GM19238 (cell line): ENCODE measurements around the gene AP1G2.

Experiments
- DNase-seq: peaks from one replicate; pipeline ENCODE4 v3.0.0; 2011; ENCODE audit warnings: low spot score; ENCODE audit not compliant: insufficient read length

AP1G2 gene

DNA sequence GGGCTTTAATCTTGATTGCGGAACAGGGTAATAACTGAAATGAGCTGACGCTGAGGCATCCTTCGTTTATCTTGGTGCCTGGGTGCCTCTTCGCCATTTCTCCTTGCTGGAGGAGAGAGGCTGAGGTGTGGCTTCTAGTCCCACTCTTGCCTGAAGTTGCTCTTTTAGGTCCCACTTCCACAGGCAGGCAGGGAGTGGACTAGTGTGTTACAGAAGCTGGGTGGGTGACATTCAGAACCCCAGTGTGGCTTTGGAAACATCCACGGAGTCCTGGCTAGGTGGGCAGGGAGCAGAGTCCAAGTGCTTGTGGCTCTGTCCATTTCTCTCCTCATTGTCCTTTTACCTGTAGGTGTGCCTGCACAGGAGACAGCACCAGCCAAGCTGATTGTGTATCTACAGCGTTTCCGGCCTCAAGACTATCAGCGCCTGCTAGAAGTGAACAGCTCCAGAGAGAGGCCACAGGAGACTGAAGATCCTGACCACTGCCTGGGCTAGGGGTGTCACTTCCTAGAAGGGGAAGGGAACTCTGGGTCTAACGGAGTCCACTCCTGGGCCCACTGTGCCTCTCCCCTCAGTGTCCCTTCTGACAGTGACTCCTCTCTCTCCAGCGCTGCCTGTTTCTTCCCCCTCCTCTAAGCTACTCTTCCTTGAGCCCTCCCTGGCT, 9.1 kb downstream of the AP1G2 start:
- DNase-seq = no peak

DNA sequence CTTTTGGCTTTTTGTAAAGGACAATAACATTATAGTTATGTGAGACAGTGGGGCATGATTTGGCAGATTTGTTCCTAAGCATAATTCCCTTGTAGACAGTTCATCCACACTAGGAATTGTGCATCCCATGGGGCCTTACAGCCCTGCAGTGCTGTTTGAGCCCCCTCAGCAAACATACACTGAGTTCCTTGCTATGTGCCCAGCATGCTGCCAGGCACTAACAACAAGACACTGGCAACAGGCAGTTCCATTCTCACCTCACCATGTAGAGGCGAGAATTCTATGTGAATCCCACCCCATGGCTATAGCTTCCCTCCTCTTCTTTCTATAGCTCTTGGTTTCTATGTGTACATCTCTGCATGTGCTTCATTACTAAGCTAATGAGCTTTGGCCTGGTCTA, 9.6 kb downstream of the AP1G2 start:
- DNase-seq = no peak

DNA sequence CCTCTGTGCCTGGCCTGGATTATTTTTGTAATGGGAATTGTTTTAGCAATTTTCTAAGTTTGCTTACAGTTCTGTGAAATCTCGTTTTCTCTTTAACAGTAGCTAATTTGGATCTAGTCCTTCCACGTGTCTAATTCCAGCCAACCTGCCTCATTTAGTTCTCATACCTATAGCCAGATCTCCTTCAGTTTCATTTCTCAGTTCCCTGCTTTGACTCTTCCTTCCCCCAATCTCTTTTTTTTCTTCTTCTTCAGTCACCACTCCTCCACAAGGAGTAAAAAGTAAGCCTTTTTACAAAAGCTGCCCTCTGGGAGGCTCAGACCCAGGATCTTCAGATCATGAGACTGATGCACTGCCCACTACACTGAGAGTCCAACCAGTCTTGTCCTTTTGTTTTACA, 10.1 kb downstream of the AP1G2 start:
- DNase-seq = no peak

GRCh38 chr14:23556700-23557440, 10.7 kb downstream of the AP1G2 start:
- no peak for DNase-seq

DNA sequence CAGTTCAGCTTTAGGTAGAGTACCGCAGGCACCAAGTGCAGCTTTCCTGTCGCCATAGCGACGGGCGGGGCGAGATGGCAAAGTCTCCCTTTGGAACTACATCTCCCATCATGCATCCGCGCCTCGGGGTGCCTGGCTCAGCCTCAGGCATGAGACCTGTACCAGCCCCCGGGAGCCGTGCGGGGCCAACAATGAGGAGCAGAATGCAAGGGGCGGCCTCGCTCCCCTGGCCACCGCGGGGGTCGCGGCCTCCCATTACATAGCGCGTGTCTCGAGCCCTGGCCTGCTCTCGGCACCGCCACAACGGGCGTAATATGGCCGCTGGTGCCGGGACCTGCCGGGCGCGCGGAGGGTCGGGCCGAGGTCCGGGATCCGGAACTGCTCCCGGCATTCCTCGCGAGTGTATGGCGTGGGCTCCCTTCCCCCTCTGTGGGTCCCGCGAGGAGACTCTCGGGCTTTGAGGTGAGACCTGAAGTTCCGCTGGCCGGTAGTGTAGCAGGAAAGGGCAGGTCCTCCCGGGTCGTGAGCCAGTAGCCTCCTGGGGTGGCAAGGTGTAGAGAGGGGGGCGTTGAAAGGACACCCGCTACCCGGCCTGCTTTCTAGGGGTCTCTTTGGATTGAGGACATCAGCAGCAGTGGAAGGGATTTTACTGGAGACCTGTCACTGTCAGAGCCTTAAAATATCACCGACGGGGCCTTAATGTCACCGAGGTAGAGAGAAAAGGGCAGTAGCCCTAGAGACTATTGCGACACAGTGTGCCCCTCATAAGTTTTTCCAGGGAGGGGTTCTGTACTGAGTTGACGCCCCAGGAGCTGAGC, 11.5 kb downstream of the AP1G2 start, which contains the start of gene THTPA:
Gene THTPA (plus strand): TSS at position 390 of the 818 bp plus-strand sequence. CDS start 487 bp downstream, outside the sequence.
- peak; percentile 95 for DNase-seq

- DNase-seq = no peak
Observed at GRCh38 chr14:23555533-23555881, 12.1 kb downstream of the AP1G2 start.

- peak; percentile 76 for DNase-seq
Observed at GRCh38 chr14:23551266-23552028, 16.1 kb downstream of the AP1G2 start, which contains the start of gene ZFHX2. ZFHX2 (minus strand) TSS chr14:23551765; CDS start chr14:23535325, 16,440 bp downstream.

DNA sequence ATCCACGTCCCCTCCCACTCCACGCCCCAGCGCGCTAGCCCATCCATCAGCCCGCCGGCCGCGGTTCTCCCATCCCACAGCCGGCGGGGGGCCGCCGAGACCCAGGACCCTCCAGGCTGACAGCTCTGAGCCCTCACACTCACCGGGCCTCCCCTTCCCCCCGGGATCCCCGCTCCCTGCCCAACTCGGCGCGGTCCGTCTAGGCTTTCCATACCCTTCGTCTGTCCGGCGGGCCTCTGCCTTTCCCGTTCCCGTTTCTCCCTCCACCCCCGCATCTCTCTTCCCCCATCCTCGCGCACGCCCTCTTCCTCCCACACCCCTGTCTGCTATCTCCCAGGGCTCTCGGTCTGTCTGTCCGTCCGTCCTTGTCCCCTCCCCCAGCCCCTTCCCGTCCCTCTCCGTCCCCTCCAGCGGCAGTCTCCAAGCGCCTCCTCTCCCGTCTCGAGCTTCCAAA, 16.8 kb downstream of the AP1G2 start:
- DNase-seq = no peak

DNA sequence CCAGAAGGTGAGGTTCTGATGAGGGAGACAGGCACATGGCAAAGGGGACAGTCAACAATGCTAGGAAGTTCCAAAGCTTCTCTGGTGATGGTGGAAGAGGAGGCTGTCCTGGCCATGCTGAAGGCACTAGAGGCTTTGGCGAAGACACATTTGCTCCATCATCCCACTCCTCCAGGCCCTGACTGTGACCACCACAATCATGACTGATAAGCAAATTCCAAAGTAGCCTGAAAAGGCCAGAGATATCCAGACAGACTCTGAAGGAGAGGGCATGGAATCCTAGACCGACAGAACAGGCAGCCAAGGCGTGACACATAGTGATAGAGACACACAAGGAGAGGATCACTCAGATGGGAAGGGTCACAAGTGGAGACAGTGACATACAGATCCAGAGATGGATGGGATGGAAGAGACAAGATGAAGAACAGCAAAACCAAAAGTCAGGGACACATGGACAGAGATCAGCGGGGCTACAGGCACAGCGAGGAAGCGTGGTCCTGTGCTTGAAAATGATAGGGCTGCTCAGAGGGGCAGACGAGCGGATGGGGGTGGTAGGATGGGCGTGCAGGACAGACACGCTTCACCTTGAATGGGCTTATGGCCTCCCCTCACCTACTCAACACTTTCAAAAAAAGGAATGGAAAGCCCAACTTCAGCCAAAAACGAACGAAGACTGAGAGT, 17.3 kb downstream of the AP1G2 start:
- no peak for DNase-seq

DNA sequence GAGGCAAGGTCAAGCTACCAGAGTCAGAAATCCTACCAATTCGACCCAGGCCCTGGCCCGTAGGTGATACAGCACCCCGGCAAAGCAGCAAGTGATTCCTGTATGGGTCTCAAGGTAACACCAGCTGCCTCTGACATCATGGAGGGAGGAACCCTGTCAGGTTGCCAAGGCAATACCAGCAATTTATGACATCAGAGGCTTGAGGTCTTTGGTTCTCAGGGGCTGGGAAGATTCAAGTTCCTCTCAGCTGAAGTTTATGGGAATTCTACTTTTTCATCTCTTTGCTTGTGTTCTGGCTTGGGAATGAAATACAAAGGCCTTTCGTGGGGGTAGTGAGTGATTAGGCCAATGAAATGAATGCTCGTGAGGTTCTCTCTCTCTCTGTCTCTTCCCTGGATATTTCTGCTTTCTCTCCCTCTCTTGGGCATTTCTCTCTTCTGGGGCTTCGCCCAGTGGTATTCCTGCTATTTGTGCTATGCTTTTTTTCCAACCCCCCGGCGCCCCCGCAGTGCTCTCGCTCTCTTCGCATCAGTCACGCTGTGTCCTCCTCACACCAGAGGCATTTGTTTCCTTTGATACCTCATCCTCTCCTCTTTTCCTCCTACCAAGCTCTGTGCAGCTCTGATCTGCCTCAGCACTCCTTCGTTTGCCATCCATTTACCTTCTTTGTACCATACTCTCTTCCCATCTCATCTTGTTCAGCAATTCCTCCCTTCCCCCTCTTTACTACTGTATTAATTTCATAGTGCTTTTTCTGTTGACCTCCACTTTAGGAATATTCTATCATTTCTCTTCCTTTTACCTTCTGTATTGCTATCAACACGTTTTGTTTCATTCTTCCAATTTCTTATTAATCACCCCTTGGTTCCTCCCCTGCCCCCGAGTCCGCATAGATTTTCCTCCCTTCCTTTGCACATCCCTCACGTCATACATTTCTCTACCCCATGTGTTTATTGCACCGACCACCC, 19.0 kb downstream of the AP1G2 start:
- no peak for DNase-seq

DNA sequence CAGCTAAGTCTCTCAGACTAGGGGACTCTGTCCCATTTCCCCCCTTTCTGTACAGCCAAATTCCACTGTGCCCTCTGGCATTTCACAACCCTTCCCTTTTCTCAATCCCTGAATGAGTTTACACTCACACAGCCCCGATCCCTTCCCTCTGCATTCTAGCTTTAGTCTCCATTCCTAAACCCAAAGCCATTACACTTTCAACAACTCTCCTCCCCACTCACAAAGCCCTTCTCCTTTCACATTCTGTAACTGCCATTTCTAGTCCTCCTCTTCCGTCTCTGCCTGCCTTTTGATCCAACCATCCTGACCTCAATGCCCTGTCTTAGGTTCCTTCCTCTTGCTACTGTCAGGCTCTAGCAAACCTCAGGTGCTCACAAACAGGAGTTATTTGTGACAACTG, 19.7 kb downstream of the AP1G2 start:
- DNase-seq = no peak

DNA sequence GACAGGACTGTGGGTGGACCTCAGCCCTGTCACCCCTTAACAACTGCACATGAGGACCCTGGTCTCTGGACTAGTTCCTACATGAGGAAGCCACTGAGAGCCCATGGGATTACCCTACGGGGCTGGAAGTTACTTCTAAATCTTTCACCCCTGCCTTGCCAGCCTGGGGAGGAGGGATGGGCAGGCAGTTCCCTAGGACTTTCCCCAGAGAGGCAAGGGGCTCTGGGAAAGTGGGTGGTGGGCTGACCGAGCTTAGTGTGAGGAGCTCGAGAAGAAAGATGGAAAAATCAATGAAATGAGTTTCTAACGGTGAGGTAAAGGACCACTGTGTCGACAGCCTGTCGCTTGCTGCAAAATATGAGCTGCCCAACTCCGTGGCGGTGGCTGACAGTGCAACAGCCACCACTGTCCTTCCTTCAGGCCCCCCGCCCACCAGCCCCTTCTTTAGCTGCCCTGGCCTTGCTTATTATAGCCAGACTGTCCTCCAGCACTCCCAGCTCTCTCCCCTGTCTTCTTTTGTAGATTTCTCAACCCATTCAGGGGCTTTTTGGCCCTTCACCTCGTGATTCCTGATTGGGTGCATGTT, 21.0 kb downstream of the AP1G2 start:
- no peak for DNase-seq

DNA sequence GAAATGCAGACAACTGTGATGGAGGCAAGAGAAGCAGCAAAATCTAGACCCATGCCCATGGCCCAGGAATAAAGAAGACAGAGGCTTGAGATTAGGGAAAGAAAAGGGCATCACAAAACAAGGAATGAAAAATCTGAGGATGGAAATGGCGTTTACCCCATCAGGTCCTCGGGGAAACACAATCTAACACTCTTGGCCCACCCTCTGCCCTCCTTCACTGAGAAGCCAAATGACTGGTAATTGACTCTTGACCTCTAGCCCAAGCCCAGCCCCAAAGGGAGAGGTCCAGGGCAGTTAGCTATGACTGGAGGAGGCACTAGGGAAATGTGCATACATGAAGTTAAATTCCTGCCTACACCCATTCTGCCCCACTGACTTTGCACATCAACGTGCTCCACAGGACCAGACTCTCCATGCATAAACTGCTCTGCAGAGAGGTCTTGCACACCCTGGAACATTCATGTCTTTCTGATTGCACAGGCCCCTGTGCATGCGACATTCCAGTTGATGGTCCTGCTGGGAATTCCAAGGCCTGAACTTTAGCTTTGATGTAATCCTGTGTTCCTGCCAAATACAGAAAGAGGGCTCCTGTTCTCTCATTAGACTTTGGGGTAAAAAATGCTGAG, 21.7 kb downstream of the AP1G2 start:
- DNase-seq = no peak

DNA sequence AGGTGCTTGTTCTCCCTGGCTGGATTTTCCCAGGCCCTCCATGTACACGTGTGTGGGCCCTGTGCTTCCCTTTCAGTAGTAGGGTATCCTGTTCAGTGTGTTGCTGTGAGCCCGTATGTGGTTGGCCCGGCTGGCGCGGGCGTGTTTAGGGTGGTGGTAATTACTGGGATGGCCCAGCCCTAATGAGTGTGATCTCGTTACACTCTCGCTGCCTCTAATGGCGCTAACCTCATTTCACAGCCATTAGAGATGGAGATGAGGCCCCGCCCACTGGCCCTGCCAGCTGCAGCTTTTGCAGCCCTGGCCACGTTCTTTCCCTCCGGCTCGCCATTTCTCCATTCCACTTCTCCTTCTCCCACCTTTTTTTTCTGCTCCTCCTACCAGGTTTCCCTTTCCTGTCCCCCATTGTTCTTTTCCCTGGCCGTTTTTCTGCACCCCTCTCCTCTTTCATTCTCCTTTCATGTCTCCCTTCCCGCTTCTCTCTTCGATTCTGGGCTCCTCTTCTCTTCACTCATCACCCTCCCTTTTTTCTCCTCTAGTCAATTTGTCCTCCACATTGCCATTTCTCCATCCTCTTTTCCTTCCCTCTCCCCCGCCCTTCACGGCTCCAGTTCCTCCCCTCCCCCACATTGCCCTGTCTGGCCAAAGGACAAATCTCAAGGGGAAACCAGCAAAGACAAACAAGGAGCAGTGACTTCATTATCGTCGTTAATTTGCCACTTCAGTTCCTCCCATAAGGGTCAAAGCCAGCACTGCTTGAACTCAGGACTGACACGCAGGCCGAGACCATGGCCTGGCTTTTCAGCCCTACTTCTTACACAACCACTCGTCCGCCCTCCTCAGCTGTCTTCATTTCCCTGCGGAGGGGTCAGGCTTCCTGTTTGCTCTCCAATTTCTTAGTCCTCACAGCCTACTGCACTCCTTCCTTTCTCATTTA, 22.8 kb downstream of the AP1G2 start:
- no peak for DNase-seq

- no peak for DNase-seq
Observed at GRCh38 chr14:23543403-23543802, 24.2 kb downstream of the AP1G2 start.

GRCh38 chr14:23542261-23542660, 25.3 kb downstream of the AP1G2 start:
- DNase-seq = no peak

- no peak for DNase-seq
Observed at GRCh38 chr14:23540141-23540469, 27.5 kb downstream of the AP1G2 start.
